NCI-H1417 (cell line): ENCODE measurements around the gene LOXL4.
A peak's percentile ranks its signal among the peaks of the same experiment; 100 is the strongest.

Experiments used
- DNase-seq, 3 experiments: peaks; one replicate each; lab custom pipeline; 2025; lab: John Stamatoyannopoulos, UW

Gene LOXL4

GRCh38 chr10:98295401-98295811 is 27.4 kb upstream of the LOXL4 start:
- DNase-seq: no peak

GRCh38 chr10:98294270-98294627 is 26.3 kb upstream of the LOXL4 start:
- DNase-seq: no peak

GRCh38 chr10:98293550-98294269 is 25.7 kb upstream of the LOXL4 start:
- DNase-seq: no peak

GRCh38 chr10:98292971-98293370 is 25.0 kb upstream of the LOXL4 start:
- DNase-seq: no peak

- DNase-seq: no peak
Measured at GRCh38 chr10:98289802-98290209, 21.8 kb upstream of the LOXL4 start.

GRCh38 chr10:98287321-98287720 is 19.3 kb upstream of the LOXL4 start:
- DNase-seq: no peak

- DNase-seq: no peak
Measured at GRCh38 chr10:98286419-98286818, 18.4 kb upstream of the LOXL4 start.

GRCh38 chr10:98285416-98285815 is 17.4 kb upstream of the LOXL4 start:
- DNase-seq: no peak

- no peak for DNase-seq
Measured at GRCh38 chr10:98276311-98276710, 8.3 kb upstream of the LOXL4 start.

GRCh38 chr10:98274562-98274961 is 6.6 kb upstream of the LOXL4 start:
- DNase-seq: no peak

GRCh38 chr10:98273057-98273850 is 5.3 kb upstream of the LOXL4 start:
- DNase-seq: no peak

GRCh38 chr10:98272656-98273055 is 4.7 kb upstream of the LOXL4 start:
- no peak for DNase-seq

GRCh38 chr10:98272245-98272644 is 4.3 kb upstream of the LOXL4 start:
- DNase-seq: no peak

GRCh38 chr10:98270786-98271185 is 2.8 kb upstream of the LOXL4 start:
- no peak for DNase-seq

GRCh38 chr10:98270073-98270740 is 2.2 kb upstream of the LOXL4 start:
- peak in 1 of 3 experiments; percentile 7 for DNase-seq

- peak in 1 of 3 experiments; percentile 34 for DNase-seq
Measured at GRCh38 chr10:98269435-98269912, 1.5 kb upstream of the LOXL4 start.

GRCh38 chr10:98268694-98269431 is 869 bp upstream of the LOXL4 start:
- DNase-seq: peak in 2 of 3 experiments; percentile 34 to 52

- DNase-seq: peak in 2 of 3 experiments; percentile 25 to 26
Measured at GRCh38 chr10:98267069-98267893, 713 bp downstream of the LOXL4 start.

GRCh38 chr10:98266647-98267046 is 1.3 kb downstream of the LOXL4 start:
- DNase-seq: no peak

- peak in 1 of 3 experiments; percentile 3 for DNase-seq
Measured at GRCh38 chr10:98265403-98266378, 2.3 kb downstream of the LOXL4 start.
